ENCODE data around the gene CDKAL1.

CDKAL1 gene

DNA sequence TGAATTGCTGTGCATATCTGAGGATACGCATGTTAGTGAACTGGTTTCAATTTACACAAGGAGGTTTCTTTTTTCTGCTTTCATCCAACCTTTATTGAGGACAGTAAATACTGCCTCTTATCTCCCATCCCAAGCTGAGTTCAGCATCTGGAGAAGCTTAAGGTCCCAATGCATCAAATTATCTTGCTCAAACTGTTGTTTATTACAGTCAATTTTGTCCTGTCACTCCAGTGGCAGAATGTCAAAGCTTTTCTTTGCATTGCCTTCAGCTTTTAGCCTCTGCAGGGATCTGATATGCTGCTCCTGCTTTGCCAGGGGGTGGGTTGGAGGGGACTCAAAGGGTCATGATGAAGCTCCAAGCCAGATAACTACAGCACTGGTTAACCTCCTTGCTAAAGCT, 623.9 kb downstream of the CDKAL1 start:
- DNase-seq: no peak

DNA sequence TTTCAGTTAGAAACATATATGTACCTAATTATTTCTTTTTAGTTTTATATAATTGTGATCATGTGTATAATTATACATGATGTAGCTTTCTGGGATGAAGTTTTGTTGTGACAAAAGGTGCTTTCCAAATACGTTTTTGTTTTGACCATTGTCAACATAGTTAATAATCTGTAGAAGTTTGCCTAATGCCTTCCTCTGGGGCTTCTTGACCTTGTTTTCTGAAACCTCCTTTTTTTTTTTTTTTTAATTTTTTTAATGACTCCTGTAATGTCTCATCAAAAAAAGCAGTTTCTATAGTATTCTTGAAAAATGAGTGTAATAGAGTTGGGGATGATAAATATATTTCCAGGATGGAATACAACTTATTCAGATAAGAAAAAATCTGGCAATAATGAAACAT, 624.6 kb downstream of the CDKAL1 start:
- DNase-seq: no peak

DNA sequence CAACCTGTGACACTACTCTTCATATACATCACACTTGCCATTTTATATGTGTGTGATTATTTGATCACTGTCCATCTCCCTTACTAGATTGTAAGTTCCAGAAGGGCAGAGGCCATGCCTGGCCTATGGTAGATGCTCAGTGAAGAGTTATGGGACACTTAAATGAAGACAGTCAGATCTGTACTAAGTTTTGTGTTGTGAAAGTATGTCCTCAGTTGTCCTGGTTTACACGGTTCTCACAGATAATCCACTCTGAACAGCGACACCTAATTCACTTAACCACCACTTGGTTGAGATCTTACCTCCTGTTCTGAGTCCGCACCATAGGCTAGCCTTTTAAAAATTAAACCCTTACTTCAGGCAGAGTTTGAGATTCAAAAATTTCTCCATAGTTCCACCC, 625.2 kb downstream of the CDKAL1 start:
- DNase-seq: no peak

DNA sequence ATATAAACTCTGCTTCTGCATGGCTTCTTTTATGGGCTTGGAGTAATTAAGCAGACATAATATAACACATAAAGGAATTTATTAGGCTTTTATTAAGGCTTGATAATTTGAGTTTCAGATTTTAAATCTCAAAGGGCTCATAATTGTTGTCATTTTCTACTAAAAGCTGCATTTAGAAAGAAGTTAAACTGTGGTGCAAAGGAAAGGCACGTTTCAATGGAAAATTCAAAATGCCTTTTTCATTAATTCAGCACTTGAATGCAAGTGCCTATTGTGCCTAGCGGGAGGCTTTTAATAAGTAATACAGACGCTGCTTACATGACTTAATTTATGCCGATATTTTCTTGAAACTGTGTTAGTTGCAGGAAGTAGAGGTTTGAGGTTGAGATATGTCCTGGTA, 627.5 kb downstream of the CDKAL1 start:
- DNase-seq: no peak

DNA sequence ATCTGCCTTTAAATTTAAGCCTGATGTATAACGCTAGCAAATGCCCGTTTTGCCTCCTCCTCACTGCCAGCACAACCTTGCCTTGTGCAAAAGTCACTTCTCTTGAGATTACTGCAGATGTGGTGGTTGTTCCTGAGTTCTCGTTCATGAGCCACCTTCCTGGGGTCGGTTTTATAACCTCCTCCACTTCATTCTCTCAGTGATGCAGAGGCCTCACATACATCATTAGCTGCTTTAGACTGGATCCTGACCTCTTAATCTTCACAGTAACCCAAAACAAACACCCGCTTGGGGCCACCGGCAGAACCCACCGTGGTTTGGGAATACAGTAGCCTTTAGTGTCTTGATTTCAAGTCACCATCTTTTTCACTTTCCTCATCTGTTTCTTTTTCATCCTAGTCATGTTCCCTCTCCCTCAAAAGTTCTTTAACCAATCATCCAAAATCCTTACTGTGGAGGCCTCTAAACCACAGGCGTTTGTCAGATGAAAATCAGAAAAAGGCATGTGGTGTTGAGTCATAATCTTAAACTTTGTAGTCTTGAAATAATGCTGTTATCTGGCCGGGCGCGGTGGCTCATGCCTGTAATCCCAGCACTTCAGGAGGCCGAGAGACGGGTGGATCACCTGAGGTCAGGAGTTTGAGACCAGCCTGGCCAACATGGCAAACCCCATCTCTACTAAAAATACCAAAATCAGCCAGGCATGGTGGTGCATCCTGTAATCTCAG, 629.0 kb downstream of the CDKAL1 start:
- DNase-seq: no peak

DNA sequence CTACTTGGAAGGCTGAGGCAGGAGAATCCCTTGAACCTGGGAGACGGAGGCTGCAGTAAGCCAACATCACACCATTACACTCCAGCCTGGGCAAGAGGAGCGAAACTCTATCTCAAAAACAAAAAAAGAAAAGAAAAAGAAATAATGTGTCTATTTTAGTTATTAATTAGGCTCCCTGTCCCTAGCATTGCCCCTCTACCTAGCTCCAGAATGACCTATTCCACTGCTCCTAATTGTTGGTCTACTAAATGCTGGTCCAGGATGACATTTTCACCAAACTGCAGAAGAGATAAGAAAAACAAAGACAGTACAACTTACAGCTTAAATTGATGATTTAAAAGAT, 629.6 kb downstream of the CDKAL1 start:
- DNase-seq: no peak

DNA sequence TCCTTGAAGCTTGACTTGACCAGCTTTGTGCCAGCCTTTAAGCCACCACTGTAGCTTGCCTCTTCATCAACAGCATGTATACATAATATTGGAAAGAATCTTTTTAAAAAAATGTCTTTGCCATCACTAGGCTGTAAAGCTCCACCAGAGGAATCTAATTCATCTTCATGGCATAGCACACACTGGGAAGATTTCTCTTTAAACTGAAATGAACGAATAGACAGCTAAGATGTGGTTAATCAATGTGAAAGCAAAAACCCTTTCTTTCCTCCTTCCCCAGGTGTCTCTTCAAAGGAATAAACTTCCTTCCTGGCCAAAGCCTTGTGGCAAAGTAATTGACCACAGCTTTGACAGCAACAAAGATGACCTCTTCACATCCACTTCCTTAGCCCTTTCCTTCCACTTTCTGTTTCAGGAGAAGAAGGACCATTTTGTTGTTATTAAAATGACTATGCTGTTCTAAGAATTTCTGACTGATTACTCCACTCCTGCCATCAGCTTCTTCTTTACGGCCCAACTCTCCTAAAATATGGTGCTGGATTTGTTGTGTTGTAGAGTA, 630.6 kb downstream of the CDKAL1 start:
- no peak for DNase-seq

DNA sequence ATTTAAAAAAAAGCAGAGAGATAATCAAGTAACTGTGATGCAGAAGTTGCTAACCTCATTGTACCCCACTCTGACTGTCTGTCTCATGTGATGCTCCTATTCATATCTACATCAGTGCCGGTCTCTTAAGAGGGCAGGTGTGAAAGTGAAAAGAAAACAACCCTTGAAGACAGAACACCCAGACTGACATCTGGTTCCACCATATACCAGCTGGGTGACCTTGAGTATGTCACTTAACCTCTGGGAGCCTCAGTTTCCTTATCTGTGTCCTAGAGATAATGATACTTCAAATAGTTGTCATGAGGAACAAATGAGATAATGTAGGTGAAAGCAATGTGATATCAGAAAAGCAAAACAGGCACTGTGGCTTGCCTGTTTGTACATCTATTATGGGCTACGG, 632.5 kb downstream of the CDKAL1 start:
- DNase-seq: no peak

DNA sequence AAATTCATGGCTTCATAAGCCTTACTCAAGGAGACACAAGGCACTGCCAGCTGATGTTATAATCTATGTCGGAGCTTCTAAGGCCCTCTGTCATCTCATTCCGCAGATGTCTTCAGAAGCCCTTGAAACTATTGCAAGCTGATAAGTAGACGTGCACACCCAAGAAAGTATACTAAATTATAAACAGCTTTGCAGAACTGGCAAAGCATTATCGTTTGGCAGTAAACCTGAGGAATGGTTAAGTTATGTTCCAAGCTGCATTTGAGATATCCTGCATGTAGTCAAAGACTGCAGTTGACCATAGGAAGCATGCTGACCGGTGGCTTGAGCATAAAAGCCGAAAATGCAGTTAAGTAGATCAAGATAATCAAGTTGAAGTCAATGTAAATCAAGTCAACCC, 633.5 kb downstream of the CDKAL1 start:
- DNase-seq: no peak

DNA sequence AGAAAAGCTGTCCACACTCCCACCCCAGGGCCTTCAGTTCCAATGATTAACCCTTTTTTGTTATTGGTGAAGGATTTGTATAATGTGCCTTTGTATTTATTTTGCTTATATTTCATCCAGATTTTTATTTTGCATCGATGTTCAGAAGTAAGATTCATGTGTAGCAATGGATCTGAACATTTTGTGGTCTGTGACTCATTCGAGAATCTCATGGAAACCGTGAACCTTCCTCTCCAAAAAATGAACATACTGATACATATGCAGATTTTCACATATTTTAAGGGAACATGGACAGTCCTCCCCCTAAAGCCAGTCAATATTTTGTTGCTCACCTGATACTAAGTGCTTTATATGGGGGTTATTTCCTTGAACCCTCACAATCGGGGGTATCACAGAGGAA, 637.5 kb downstream of the CDKAL1 start:
- no peak for DNase-seq

DNA sequence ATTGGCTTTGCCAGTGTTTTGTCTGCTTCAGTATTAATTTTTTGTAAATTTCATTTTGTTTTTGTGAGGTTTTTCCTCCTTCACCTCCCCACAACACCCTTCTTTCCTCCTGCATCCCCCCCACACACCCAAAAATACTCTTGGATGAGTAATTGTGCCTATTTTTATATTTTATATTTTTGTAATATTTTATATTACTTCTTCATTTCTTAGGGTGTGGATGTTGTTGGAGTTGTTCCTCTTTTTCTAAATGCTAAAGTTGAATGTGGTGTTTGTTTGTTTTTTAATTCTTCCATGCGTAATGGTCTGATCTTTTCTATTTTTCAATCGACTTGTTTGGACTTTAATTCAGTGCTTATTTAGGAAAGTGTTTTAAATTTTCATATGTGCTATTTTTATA, 638.8 kb downstream of the CDKAL1 start:
- DNase-seq: no peak

DNA sequence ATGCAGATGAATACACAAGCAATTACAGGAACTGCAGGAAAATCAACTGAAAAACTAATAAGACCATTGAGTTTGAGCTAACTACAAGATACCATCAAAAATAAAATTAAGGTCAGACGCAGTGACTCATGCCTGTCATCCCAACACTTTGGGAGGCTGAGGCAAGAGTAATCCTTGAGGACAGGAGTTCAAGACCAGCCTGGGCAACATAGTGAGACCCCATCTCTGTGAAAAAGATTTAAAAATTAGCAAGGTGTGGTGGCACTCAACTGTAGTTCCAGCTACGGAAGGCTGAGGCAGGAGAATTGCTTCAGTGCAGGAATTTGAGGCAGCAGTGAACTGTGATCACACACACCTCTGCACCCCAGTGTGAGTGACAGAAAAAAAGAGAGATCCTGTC, 639.4 kb downstream of the CDKAL1 start:
- no peak for DNase-seq

DNA sequence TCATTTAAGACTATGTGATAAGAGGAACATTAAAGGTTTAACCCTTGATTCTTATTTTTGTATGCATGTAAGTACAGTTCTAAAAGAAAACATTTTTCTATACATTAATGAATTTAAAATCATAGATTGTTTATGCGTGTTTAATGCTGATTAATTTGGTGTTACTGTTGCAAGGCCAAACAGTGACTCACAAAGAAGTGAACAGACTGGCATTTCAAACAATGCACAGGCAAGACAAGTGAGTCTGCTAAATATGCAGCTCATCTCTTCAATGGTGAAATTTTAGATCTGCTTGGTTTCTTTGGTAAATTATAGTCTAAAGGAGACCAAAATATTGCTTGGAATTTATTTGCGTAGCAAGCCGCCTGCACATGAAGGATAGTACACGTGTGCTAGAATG, 641.9 kb downstream of the CDKAL1 start:
- no peak for DNase-seq

DNA sequence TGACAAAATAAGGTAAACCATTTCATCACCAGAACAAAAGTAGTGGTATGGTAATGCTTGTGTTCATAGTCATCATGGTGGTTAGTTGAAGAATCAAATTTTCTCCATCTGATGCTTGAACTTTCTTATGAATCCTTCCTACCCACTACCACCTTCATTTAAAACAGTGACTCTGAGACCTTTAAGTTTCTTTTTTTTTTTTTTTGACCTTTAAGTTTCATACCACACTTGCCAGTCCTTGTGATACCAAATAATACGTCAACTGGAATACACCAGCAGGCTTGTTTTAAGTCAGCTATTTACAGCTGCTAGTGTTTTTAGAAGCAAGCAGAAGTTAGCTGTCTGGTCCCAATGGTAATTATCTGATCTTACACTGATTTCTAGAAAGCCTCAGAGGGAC, 645.9 kb downstream of the CDKAL1 start:
- no peak for DNase-seq

DNA sequence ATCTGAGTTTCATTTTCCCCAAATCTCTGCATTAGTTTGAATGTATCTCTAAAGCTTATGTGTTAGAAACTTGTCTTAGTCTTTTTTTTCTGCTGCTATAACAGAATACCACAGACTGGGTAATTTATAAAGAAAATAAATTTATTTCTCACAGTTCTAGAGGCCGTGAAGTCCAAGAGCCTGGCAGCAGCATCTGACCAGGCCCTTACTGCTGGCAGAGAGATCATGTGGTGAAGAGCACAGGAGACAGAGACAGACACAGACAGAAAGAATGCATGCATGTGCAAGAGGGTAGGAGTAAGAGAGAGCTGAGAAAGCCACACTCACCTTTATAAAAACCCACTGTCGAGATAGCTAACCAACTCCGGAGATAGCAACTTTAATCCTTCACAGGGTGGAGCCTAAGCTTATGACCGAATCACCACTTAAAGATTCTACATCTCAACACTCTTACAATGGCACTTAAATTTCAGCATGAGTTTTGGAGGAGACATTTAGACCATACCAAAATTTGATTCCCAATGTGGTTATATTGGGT, 646.6 kb downstream of the CDKAL1 start:
- DNase-seq: no peak

DNA sequence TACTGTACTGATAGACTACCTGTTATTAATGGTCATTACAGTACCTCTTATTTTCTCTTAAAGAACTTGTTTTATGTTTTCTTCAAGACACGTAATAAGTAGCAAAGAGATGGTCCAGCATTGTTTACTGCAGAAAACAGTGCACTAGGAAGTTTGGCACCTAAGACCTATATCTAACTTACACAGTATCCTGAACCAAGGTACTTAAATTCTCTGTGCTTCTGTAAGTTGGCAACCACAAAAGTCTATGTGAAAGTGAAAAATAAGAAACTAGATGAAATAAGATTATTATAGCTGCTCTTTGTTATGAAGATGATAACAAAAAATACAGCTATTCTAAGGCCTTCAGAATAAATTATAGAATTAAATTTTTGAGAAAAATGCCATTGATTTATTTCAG, 647.6 kb downstream of the CDKAL1 start:
- DNase-seq: no peak

DNA sequence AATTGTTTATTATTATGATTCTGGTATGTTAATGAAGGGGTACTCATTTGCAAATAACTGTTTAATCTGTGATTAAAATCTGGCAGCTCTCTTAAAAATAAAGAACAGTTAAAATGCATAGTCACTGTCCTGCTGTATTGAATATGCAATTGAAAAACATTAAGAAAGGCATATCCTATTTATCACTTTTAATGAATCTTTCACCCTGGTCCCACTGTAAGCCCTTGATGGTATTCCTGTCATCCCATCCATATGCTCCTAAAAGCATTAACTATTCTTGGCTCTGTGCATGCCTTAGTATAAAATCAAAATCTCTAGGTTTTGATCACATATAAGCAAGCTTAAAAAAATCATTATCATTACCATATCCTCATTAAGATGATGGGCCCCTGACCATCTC, 648.3 kb downstream of the CDKAL1 start:
- DNase-seq: no peak

DNA sequence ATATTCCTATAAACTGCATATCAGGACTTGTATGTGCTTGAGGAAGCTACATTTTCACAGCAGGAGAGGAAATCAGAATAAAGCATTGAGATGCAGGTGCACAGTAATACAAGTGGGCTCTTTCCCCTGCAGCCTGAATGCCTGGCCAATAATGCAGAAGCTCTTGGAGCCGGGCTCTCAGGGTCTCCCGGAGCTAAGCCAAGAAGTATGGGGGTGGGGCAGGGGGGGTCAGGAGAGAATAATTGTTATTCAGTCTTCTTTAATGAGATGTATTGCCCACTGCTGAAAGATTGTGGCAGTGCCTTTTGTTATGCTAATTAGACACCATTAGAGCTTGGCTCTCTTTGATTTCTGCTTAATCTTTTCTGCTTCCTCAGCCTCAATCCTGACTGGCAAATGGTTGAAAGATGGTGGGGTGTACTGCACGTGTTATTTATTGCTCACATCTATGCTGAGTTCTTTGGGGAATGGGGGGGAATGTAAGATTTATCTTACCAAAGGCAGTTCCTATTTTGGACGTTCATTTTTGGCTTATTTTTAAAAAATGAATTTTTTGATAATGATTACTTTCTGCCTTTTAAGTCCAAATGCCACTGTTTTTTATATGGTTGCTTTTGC, 651.7 kb downstream of the CDKAL1 start:
- peak; percentile 99 for DNase-seq

DNA sequence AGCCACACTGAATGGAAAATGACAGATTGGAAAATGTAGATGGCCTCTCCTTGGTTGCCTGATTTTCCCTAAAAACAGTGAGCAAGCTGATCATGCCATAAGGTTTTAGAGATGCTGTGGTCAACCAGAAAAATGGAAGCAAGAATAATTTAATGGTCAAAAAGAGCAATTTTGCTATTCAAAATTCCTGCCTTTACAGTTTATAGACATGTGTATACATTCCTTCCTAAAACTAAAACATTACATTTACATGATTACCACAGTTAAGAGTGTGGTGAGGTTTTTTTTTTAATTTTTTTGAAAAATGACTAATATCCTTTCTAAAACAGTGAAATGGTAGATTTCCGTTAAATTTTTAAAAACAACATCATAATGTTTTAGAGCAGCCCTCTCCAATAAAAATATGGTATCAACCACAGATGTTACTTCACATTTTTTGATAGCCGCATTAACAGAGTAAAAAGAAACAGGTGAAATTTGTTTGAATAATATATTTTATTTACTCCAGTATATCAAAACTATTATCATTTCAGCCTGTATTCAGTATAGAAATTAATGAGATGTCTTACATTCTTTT, 652.3 kb downstream of the CDKAL1 start:
- DNase-seq: no peak

DNA sequence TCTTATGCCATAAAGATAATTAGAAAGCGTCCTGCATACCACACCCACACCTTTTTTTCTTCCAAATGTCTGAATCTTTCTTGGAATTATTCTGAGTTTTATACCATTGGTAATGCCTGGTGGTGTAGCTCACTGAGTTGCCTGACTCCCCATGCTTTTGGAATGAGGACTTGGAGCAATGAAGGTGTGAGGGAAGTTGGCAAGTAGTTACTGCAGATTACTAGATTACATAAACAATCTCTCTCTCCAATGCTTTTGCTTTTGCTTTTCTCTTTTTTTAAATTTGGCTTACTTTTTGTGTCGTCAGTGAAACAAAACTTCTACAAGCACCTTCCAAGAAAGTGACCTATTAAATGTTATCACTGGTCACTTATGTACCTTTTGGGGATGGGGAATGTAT, 653.2 kb downstream of the CDKAL1 start:
- DNase-seq: no peak

DNA sequence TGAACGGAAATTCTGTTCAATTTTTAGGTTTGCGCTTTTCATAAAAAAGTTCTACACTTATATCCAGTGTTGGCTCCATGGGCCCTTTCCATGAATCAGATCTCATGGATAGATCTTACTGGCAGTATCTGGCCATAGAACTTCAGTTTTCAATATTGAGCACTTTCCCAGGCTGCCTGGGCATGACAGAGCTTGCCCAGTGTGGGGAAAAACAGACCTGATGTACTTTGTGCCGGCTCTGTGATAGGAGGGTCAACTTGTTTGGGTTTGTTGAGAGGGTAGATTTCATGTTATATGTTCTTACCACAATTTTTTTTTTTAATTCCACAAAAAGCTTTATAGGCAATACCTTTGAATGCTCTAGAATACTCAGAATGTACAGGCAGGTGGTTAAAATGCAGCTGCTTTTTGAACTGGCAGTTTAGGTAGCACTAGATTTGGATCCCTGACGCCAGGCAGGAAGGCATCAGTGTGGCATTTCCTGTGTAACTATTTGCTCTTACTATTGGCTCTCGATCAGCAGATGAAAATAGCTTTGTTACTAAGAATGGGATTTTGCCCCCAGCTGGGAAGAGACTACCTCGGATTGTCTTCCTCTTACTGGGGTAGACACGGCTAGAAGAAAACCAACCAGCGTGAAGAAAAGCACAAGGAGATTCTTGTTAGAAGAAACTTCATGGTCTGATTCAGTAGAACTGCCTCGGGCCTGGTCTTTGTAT, 654.4 kb downstream of the CDKAL1 start:
- peak; percentile 92 for DNase-seq

DNA sequence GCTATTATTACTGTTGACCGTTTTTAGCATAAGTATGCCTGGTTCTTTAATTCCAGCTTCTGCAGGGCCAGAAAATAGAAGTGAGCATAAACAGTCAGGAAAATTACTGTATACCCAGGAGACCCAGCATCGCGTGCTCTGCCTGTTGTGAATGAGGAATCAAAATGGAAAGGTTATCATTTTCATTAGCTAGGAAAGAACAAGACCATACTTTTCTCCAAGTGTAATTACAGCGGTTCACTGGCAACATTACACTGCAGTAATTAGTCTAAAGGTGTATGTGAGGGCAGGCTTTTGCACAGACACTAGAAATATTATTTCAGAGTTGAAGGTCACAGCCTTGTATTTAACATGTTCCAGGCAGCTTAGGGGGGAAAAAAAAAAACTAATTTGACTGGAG, 655.5 kb downstream of the CDKAL1 start:
- DNase-seq: peak; percentile 88

DNA sequence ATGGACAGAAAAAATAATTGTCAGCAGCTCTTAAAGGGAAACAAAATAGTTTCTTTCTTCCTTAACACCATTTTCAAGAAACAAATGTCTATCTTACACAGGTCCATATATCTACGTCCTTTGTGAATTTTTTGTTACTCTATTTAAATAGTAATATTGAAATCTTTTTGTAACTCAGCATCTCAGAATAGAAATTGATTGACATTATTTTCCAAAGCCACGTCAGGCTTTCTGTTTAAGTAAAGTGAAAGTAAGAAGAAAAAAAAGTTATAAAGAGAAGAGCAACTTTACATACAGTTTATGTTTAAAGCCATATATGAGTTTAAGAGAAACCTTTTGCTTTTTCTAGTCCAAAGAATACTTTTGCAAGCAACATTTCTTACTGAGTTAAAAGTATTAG, 656.4 kb downstream of the CDKAL1 start:
- no peak for DNase-seq

Measured in NCI-H1105 treated with DMSO at 0.1 percent for 48 hours (cell line).